Measurements from ENCODE around the gene CHRDL2.

- no peak for TF ChIP-seq POLR2A (IDR thresholded peaks at IDR 0.05)
- TF ChIP-seq, protein P1, sequence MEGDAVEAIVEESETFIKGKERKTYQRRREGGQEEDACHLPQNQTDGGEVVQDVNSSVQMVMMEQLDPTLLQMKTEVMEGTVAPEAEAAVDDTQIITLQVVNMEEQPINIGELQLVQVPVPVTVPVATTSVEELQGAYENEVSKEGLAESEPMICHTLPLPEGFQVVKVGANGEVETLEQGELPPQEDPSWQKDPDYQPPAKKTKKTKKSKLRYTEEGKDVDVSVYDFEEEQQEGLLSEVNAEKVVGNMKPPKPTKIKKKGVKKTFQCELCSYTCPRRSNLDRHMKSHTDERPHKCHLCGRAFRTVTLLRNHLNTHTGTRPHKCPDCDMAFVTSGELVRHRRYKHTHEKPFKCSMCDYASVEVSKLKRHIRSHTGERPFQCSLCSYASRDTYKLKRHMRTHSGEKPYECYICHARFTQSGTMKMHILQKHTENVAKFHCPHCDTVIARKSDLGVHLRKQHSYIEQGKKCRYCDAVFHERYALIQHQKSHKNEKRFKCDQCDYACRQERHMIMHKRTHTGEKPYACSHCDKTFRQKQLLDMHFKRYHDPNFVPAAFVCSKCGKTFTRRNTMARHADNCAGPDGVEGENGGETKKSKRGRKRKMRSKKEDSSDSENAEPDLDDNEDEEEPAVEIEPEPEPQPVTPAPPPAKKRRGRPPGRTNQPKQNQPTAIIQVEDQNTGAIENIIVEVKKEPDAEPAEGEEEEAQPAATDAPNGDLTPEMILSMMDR (IDR thresholded peaks at IDR 0.05) = no peak
Measured at GRCh38 chr11:74683941-74684481, 47.2 kb downstream of the CHRDL2 start.

Data from testis (tissue), 2 donors.